Astrocyte (in vitro differentiated cells and primary cell): Measurements from ENCODE around the gene INCENP. TPM values are rescaled to one million over a fixed set of nuclear protein-coding genes. Genes with fewer than 3 reads are reported as not detected.

ENCODE experiments used
- DNase-seq: peaks from one replicate; pipeline ENCODE4 v3.0.0-alpha.2; 2010; ENCODE audit warnings: low read depth
- FAIRE-seq: peaks from 2 replicates; lab custom pipeline; 2011; peaks lifted over from hg19 to GRCh38; lab: Jason Lieb, UNC
- H2AFZ ChIP-seq: 2 replicates; pipeline ENCODE4 v1.6.0; 2012; ENCODE audit warnings: low read depth, low read length, inconsistent platforms
- H3K27ac ChIP-seq: 2 replicates; pipeline ENCODE4 v1.5.1; 2011; ENCODE audit warnings: low read depth, low read length, inconsistent platforms
- H3K27me3 ChIP-seq: 2 replicates; pipeline ENCODE4 v1.6.0; 2011; ENCODE audit warnings: low read length, inconsistent platforms; ENCODE audit not compliant: insufficient read depth
- H3K36me3 ChIP-seq: 2 replicates; pipeline ENCODE4 v1.5.1; 2011; ENCODE audit warnings: low read length, inconsistent platforms; ENCODE audit not compliant: insufficient read depth
- H3K4me1 ChIP-seq: 2 replicates; pipeline ENCODE4 v1.5.1; 2011; ENCODE audit warnings: low read length, inconsistent platforms; ENCODE audit not compliant: insufficient read depth
- H3K4me2 ChIP-seq: 2 replicates; pipeline ENCODE4 v1.6.0; 2012; ENCODE audit warnings: low read length, inconsistent platforms
- H3K4me3 ChIP-seq: 2 replicates; pipeline ENCODE4 v1.5.1; 2011; ENCODE audit warnings: low read depth, mild to moderate bottlenecking, low read length, inconsistent platforms; ENCODE audit not compliant: insufficient read depth
- H3K79me2 ChIP-seq: 2 replicates; pipeline ENCODE4 v1.6.0; 2012; ENCODE audit warnings: mild to moderate bottlenecking, low read length, inconsistent platforms; ENCODE audit not compliant: insufficient read depth
- H3K9ac ChIP-seq: 2 replicates; pipeline ENCODE4 v1.6.0; 2012; ENCODE audit warnings: mild to moderate bottlenecking, low read length, inconsistent platforms
- H3K9me3 ChIP-seq: 2 replicates; pipeline ENCODE4 v1.5.1; 2012; ENCODE audit warnings: low read depth, mild to moderate bottlenecking, low read length, inconsistent platforms; ENCODE audit not compliant: insufficient read depth
- H4K20me1 ChIP-seq: 2 replicates; pipeline ENCODE4 v1.6.0; 2012; ENCODE audit warnings: low read length, inconsistent platforms; ENCODE audit not compliant: insufficient read depth
- H3K27ac Mint-ChIP-seq: one replicate; pipeline ENCODE4 v1.8.0; 2021; ENCODE audit warnings: mild to moderate bottlenecking, mixed read lengths; ENCODE audit not compliant: unreplicated experiment
- H3K27me3 Mint-ChIP-seq: one replicate; pipeline ENCODE4 v1.8.0; 2021; ENCODE audit warnings: low read depth, mixed read lengths; ENCODE audit not compliant: unreplicated experiment
- H3K36me3 Mint-ChIP-seq: one replicate; pipeline ENCODE4 v1.8.0; 2021; ENCODE audit warnings: low read depth, mixed read lengths; ENCODE audit not compliant: unreplicated experiment
- H3K4me1 Mint-ChIP-seq: one replicate; pipeline ENCODE4 v1.8.0; 2021; ENCODE audit warnings: low read depth, mixed read lengths; ENCODE audit not compliant: unreplicated experiment
- H3K4me3 Mint-ChIP-seq: one replicate; pipeline ENCODE4 v1.8.0; 2021; ENCODE audit warnings: mild to moderate bottlenecking, moderate library complexity, mixed read lengths; ENCODE audit not compliant: unreplicated experiment
- H3K9me3 Mint-ChIP-seq: one replicate; pipeline ENCODE4 v1.8.0; 2021; ENCODE audit warnings: mild to moderate bottlenecking, mixed read lengths; ENCODE audit not compliant: unreplicated experiment
- CTCF ChIP-seq: IDR thresholded peaks from 2 replicates; pipeline ENCODE4 v1.5.1; 2011; ENCODE audit warnings: low read depth, mild to moderate bottlenecking, inconsistent platforms, low read length, moderate library complexity; ENCODE audit not compliant: insufficient read depth
- EZH2 ChIP-seq: IDR thresholded peaks from 2 replicates; pipeline ENCODE4 v1.6.1; 2012; ENCODE audit warnings: mild to moderate bottlenecking, low read length, inconsistent platforms; ENCODE audit not compliant: insufficient read depth
- total RNA-seq: library from RNA; stranded (reverse); gene quantifications from 2 replicates; pipeline ENCODE4 v1.2.1, GENCODE V29; 2021

Gene INCENP
- total RNA-seq, 1 donor from 2014 or later, result 17.7 TPM

- no peak overlapping the region for H3K27ac Mint-ChIP-seq
- Histone ChIP-seq H3K9me3 (no peaks in the 10 kb centered on the region), H3K79me2 (peaks cover 98% of the 10 kb centered on the region), H3K27me3 (no peaks in the 10 kb centered on the region), H2AFZ (no peak overlapping the region), H4K20me1 (peaks cover 52% of the 10 kb centered on the region), H3K36me3 (peaks cover 11% of the 10 kb centered on the region), H3K27ac (no peak overlapping the region), H3K4me3 (no peak overlapping the region), H3K4me1 (no peaks in the 10 kb centered on the region), H3K4me2 (no peak overlapping the region), H3K9ac (no peak overlapping the region)
- no peaks in the 10 kb centered on the region for H3K27me3 Mint-ChIP-seq
- peaks cover 3% of the 10 kb centered on the region for H3K4me1 Mint-ChIP-seq
- H3K4me3 Mint-ChIP-seq, result no peak overlapping the region
- TF ChIP-seq CTCF (no peak), EZH2 (no peak)
- peaks cover 8% of the 10 kb centered on the region for H3K36me3 Mint-ChIP-seq
- no peak for FAIRE-seq
- H3K9me3 Mint-ChIP-seq, result no peaks in the 10 kb centered on the region
- no peak for DNase-seq
Observed at GRCh38 chr11:62131170-62131464, 7.3 kb downstream of the INCENP start.

- Histone ChIP-seq H3K36me3 (peaks cover 11% of the 10 kb centered on the region), H3K27me3 (no peaks in the 10 kb centered on the region), H2AFZ (no peak overlapping the region), H3K9ac (no peak overlapping the region), H3K4me2 (no peak overlapping the region), H3K4me3 (no peak overlapping the region), H3K4me1 (no peaks in the 10 kb centered on the region), H3K79me2 (peaks cover 98% of the 10 kb centered on the region), H4K20me1 (peaks cover 47% of the 10 kb centered on the region), H3K9me3 (no peaks in the 10 kb centered on the region), H3K27ac (no peak overlapping the region)
- peaks cover 12% of the 10 kb centered on the region for H3K36me3 Mint-ChIP-seq
- DNase-seq (no peak), FAIRE-seq (no peak)
- no peaks in the 10 kb centered on the region for H3K9me3 Mint-ChIP-seq
- H3K27ac Mint-ChIP-seq, result no peak overlapping the region
- no peak overlapping the region for H3K4me3 Mint-ChIP-seq
- TF ChIP-seq CTCF, result no peak
- TF ChIP-seq EZH2, result no peak
- H3K27me3 Mint-ChIP-seq, result no peaks in the 10 kb centered on the region
- H3K4me1 Mint-ChIP-seq, result peaks cover 3% of the 10 kb centered on the region
Observed at GRCh38 chr11:62132191-62132590, 8.4 kb downstream of the INCENP start.

- Histone ChIP-seq H3K36me3 (peaks cover 11% of the 10 kb centered on the region), H3K79me2 (peaks cover 98% of the 10 kb centered on the region), H3K27ac (no peak overlapping the region), H4K20me1 (peaks cover 47% of the 10 kb centered on the region), H3K4me2 (no peak overlapping the region), H3K27me3 (no peaks in the 10 kb centered on the region), H3K9ac (no peak overlapping the region), H2AFZ (no peak overlapping the region), H3K4me3 (no peak overlapping the region), H3K4me1 (no peaks in the 10 kb centered on the region), H3K9me3 (no peaks in the 10 kb centered on the region)
- DNase-seq (no peak), FAIRE-seq (no peak)
- Mint-ChIP-seq H3K4me1 (peaks cover under 1% of the 10 kb centered on the region), H3K4me3 (no peak overlapping the region), H3K36me3 (peaks cover 12% of the 10 kb centered on the region), H3K9me3 (no peaks in the 10 kb centered on the region), H3K27me3 (no peaks in the 10 kb centered on the region), H3K27ac (no peak overlapping the region)
- TF ChIP-seq EZH2 (no peak), CTCF (no peak)
Observed at GRCh38 chr11:62132689-62133293, 9.0 kb downstream of the INCENP start.
